GM18511 (cell line): ENCODE data around the gene SYP.
"Not testable (repeated sequence)": the region's sequence is repeated elsewhere in the genome, so short reads cannot be mapped to it uniquely, and the experiment has no call there.

ENCODE experiments used
- ATAC-seq: cut with Tn5 transposase; IDR thresholded peaks from one replicate; pipeline ENCODE4 v1.9.1; 2021; ENCODE audit warnings: mild to moderate bottlenecking, moderate library complexity; ENCODE audit not compliant: unreplicated experiment

The SYP gene

GRCh38 chrX:49171752-49172279 lies 28.2 kb downstream of the SYP start, which contains the start of gene PLP2:
PLP2 (plus strand) TSS chrX:49171898; CDS start chrX:49172001, 103 bp downstream.
- ATAC-seq: peak; percentile 39

GRCh38 chrX:49167740-49168108 lies 32.3 kb downstream of the SYP start:
- ATAC-seq: no peak

DNA sequence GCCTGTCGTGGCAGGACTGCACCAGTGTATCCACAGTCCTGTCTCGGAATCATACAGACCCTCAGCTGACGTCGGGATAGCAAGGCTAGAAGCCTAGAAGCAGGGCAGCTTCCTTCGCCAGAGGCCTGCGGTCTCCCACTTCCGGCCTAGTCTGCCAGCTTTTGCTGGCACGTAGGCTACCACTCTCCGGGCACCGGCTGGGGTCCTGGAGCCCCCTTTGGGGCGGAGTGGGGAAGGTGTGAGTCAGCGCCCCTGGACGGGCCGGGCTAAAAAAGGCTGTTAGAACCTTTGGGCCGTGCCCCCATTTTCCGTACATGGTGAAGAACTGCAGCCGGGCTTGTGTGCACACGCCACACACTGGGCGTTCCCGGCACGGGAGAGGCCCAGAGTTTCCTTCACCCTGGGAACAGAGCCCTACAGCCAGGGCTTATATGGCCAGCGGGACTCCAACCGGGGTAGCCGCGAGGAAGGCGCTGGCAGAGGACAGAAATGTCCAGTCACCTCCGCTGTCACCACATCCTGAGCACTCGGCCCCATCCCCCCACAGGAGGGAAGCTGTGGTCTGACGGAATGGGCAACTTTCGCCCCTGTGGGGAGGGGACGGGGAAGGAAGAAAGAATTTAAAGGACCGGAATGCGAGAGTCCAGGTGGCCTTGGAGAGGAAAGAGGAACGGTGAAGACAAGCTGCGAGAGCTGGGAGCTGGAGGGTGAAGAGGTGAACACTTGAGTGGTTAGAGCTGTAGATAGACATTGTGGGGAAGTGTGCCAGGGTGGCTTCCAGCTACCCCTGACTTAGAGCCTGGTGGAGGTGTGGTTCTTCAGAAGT lies 32.9 kb downstream of the SYP start:
- ATAC-seq: peak; percentile 40

- peak; percentile 43 for ATAC-seq
Observed at GRCh38 chrX:49165901-49166881, 33.8 kb downstream of the SYP start.

- ATAC-seq: no peak
Observed at GRCh38 chrX:49164589-49165360, 35.2 kb downstream of the SYP start.

- peak; percentile 45 for ATAC-seq
Observed at GRCh38 chrX:49163555-49164419, 36.2 kb downstream of the SYP start.

DNA sequence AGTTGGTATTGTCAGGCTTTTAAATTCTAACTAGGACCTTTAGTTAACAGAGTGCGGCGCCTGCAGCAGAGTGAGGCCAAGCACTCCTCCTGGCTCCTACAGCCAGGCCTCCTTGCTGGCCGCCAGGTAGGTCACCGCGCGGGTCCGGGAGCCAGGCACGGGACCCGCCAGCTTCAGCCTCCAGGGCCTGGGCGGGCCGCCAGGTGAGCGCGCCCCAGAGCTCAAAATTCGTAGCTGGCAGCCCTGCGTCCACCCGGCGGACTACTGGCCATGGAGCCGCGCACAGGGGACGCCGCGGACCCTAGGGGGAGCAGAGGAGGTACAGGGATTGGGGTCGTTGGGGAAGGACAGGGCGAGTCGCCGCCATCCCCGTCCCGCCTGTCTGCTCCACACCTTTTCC lies 37.4 kb downstream of the SYP start, which contains the start of gene MAGIX:
MAGIX (plus strand) TSS at position 139 of the 400 bp plus-strand sequence; CDS start at position 271, 132 bp downstream.
- no peak for ATAC-seq

- ATAC-seq: no peak
Observed at GRCh38 chrX:49161632-49162031, 38.4 kb downstream of the SYP start.

GRCh38 chrX:49160908-49161307 lies 39.1 kb downstream of the SYP start:
- ATAC-seq: no peak

GRCh38 chrX:49157194-49157593 lies 42.8 kb downstream of the SYP start:
- no peak for ATAC-seq

DNA sequence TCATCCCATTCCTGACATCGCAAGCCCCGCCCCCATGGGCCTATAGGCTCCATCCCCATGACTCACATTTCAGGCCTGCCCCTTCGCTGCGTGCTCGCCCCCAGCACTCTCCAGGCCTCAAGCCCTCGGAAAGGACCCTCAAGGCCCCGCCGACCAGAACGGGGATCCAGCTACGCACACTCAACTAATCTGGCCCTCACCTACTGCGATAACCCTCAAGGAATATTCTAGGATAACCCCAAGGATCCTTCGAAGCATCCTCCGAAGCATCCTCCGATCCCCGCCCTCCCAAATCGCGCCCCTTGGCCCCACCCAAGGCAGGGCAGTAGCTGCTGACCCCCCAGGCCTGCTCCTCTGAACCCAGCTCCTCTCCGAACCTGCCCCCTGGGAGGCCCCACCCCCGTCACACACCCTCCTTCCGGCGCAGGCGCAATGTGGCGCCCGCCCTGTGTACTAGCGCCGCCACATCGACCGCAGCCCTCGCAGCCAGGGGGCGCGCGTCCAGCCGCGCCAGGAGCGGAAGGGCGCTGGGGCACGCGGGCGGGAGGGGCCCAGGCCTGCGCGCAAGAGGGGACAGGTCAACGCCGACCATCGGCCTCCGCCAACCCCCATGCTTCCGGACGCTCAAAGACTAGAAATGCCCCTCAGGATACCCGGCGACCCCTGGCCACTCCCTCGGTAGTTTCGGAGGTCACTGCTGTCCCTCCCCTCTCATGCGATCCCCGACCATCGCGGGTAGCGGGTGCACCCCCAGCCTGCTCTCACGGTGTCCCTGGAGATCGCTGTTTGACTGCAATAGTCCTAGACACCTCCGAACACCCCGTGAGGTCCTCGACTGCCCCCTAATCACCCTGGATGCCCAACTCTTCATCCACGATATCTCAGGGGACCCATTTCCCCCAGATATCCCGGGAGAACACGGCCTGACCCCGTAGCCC lies 43.8 kb downstream of the SYP start:
- peak; percentile 91 for ATAC-seq

- ATAC-seq: peak; percentile 34
Observed at GRCh38 chrX:49155243-49155899, 44.6 kb downstream of the SYP start.

GRCh38 chrX:49153467-49153866 lies 46.5 kb downstream of the SYP start:
- ATAC-seq: no peak

DNA sequence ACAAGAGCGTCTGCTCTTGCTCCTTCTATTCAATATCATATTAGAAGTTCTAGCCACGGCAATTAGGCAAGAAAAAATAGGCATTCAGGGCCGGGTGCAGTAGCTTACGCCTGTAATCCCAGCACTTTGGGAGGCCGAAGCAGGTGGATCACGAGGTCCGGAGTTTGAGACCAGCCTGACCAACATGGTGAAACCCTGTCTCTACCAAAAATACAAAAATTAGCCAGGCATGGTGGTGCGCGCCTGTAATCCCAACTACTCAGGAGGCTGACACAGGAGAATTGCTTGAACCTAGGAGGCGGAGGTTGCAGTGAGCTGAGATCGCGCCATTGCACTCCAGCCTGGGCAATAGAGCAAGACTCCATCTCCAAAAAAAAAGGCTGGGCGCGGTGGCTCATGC lies 50.7 kb downstream of the SYP start:
- not testable (repeated sequence) for ATAC-seq

DNA sequence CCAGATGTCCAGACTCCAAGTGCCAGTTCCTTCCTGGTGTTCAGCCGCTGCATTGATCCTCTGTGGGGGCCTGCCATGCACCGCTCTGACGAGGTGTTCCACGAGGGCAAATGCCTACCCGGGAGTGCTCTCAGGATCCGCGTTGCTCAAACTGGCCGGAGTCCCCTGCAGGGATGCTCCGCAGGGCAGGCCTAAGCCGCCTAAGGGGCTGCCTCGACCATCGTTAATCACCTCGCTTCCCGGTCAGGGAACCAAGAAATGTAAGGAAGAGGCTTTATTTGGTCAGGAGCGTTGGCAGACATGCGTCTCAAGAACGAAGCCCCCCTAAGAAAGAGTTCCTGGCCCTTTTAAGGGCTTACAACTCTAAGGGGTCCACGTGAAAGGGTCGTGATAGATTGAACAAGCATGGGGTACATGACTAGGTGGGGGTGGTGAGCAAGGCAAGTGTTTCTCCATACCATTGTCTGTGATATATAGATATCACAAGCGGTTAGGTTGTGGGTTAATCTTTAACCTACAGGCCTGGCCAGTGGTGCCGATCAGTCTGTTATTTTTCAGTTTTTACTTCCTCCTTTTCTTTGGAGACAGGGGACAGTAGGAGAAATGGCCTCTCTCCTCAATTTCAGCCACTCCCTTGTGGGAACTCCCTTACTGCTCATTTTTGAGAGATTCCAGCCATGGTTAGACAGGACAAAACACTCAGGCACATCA lies 51.4 kb downstream of the SYP start:
- ATAC-seq: not testable (repeated sequence)

- no peak for ATAC-seq
Observed at GRCh38 chrX:49147936-49148335, 52.1 kb downstream of the SYP start.

GRCh38 chrX:49147282-49147681 lies 52.7 kb downstream of the SYP start:
- ATAC-seq: no peak
